Measurements from ENCODE around the gene SLC29A4. TPM values are rescaled to one million over a fixed set of nuclear protein-coding genes. Genes with fewer than 3 reads are reported as not detected.

Gene SLC29A4
- total RNA-seq, 1 experiment from 2014 or later = 24.5 TPM

DNA sequence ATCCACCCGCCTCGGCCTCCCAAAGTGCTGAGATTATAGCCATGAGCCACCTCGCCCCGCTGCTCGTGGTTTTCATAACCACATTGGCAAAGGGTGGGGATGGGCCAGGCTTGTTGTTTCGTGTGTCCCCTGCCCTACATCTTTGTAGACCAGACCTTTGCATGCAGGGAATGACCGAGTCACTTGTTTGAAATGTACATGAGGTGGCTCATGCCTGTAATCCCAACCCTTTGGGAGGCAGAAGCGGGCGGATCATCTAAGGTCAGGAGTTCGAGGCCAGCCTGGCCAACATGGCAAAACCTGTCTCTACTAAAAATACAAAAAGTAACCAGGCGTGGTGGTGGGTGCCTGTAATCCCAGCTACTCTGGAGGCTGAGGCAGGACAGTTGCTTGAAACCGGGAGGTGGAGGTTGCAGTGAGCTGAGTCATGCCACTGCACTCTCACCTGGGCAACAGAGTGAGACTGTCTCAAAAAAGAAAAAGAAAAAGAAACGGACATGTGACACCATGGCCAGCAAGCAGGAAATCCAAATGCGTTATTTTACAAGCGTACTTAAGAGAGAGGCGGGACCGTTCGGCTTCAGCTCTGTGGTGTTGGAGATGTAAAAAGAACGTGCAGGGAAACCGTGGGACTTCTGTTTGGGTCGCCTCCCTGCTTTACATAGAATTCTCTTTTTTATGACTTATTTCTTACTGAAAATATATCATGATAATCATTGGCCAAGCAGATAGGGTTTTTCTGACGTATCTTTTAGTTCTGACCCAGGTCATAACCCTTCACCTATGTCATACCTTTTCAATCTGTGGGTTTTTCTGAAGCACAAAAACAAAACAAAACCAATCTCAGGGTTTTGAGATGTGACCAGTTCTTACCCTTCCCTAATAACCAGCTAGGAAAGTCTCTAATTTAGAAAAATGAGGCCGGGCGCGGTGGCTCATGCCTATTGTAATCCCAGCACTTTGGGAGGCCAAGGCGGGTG lies 47.6 kb upstream of the SLC29A4 start:
- Histone ChIP-seq H3K36me3 (ENCODE audit: control insufficient read depth in 1 of 2, insufficient read depth in 2 of 2, low read length in 2 of 2) (peaks cover 5 to 7% of the 10 kb centered on the region in 2 experiments; a peak in 3 of 4 replicates), H3K27ac (ENCODE audit: low read depth, low read length) (no peak overlapping the region), H3K9ac (ENCODE audit: low read length) (0 out of 2 replicates have a peak overlapping the region, but pooled peaks have one; percentile 8), H3K79me2 (ENCODE audit: insufficient read depth, low read length) (no peaks in the 10 kb centered on the region), H2AFZ (ENCODE audit: low read depth, low read length, poor library complexity, severe bottlenecking) (no peak overlapping the region), H3K4me1 (ENCODE audit: control insufficient read depth in 1 of 2, insufficient read depth in 2 of 2, low read length in 2 of 2) (peaks cover 9 to 20% of the 10 kb centered on the region in 2 experiments), H3K9me3 (ENCODE audit: control insufficient read depth in 1 of 2, insufficient read depth in 1 of 2, low read depth in 1 of 2, low read length in 2 of 2) (no peaks in the 10 kb centered on the region), H3K27me3 (ENCODE audit: insufficient read depth, low read length) (no peaks in the 10 kb centered on the region), H4K20me1 (ENCODE audit: insufficient read depth) (no peaks in the 10 kb centered on the region), H3K4me3 (replicated peaks in 1 of 2; ENCODE audit: low read depth in 1 of 2, low read length in 2 of 2) (peak overlapping the region in 1 of 2 experiments; percentile 21; a peak in 1 of 4 replicates), H3K9me2 (ENCODE audit: insufficient read depth) (no peaks in the 10 kb centered on the region), H3K4me2 (ENCODE audit: low read length) (peak overlapping the region; percentile 57)
- intact Hi-C loops (cut with micrococcal nuclease) = no loop called here
- RAD21 ChIA-PET (ENCODE audit: low non-redundant PET in 1 of 2, low total read pairs in 2 of 2, uncharacterized antibody in 2 of 2, unreplicated experiment in 2 of 2) = no interaction called here
- peak; percentile 52 for ATAC-seq
- no TSS peak for BruUV-seq (replicated peaks)
- CTCF ChIA-PET = no interaction called here
- POLR2A ChIA-PET = no interaction called here
- no peak for DNase-seq (ENCODE audit: low read depth, low spot score)
- TF ChIP-seq, protein P1, sequence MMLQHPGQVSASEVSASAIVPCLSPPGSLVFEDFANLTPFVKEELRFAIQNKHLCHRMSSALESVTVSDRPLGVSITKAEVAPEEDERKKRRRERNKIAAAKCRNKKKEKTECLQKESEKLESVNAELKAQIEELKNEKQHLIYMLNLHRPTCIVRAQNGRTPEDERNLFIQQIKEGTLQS (IDR thresholded peaks at IDR 0.05) = no peak
- TF ChIP-seq, protein P2, sequence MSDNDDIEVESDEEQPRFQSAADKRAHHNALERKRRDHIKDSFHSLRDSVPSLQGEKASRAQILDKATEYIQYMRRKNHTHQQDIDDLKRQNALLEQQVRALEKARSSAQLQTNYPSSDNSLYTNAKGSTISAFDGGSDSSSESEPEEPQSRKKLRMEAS (IDR thresholded peaks at IDR 0.05) = 0 out of 2 replicates have a peak, but pooled peaks have one; percentile 2
- TF ChIP-seq JUND (IDR thresholded peaks at IDR 0.05) = no peak

DNA sequence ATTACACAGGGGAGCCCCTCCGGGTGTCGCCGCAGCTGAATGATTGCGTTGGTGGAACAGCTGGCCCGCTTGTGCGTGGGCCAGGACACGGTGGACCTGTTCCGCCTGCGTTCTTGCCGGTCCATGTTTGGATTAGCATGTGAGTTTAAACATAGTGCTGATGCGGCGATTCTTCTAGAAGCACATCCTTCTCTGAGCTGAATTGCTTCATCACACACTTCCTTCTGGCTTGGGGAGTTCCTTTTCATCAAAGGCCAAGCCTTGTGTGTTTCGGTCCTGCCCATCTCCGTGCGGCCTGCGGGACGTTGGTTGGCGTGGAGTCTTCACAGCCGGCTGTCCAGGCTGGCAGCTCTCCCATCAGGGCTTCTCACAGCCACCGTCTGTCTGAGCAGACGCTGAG lies 45.5 kb upstream of the SLC29A4 start:
- ChIA-PET POLR2A (no interaction called here), CTCF (no interaction called here), RAD21 (ENCODE audit: low non-redundant PET in 1 of 2, low total read pairs in 2 of 2, uncharacterized antibody in 2 of 2, unreplicated experiment in 2 of 2) (no interaction called here)
- no peak overlapping the region for H3K27ac ChIP-seq (ENCODE audit: low read depth, low read length)
- DNase-seq (ENCODE audit: low read depth, low spot score) (no peak), ATAC-seq (no peak)
- no peak overlapping the region for H3K4me2 ChIP-seq (ENCODE audit: low read length)
- H3K36me3 ChIP-seq (ENCODE audit: control insufficient read depth in 1 of 2, insufficient read depth in 2 of 2, low read length in 2 of 2) = no peaks in the 10 kb centered on the region
- intact Hi-C loops (cut with micrococcal nuclease) = no loop called here
- no peaks in the 10 kb centered on the region for H3K27me3 ChIP-seq (ENCODE audit: insufficient read depth, low read length)
- H3K9ac ChIP-seq (ENCODE audit: low read length) = no peak overlapping the region
- no peaks in the 10 kb centered on the region for H4K20me1 ChIP-seq (ENCODE audit: insufficient read depth)
- peaks cover 9 to 32% of the 10 kb centered on the region in 2 experiments for H3K4me1 ChIP-seq (ENCODE audit: control insufficient read depth in 1 of 2, insufficient read depth in 2 of 2, low read length in 2 of 2)
- BruUV-seq (replicated peaks) = no TSS peak
- H3K4me3 ChIP-seq (replicated peaks in 1 of 2; ENCODE audit: low read depth in 1 of 2, low read length in 2 of 2) = no peak overlapping the region
- H3K9me2 ChIP-seq (ENCODE audit: insufficient read depth) = no peaks in the 10 kb centered on the region
- no peaks in the 10 kb centered on the region for H3K79me2 ChIP-seq (ENCODE audit: insufficient read depth, low read length)
- no peak overlapping the region for H2AFZ ChIP-seq (ENCODE audit: low read depth, low read length, poor library complexity, severe bottlenecking)
- H3K9me3 ChIP-seq (ENCODE audit: control insufficient read depth in 1 of 2, insufficient read depth in 1 of 2, low read depth in 1 of 2, low read length in 2 of 2) = no peaks in the 10 kb centered on the region
- TF ChIP-seq, protein P3, sequence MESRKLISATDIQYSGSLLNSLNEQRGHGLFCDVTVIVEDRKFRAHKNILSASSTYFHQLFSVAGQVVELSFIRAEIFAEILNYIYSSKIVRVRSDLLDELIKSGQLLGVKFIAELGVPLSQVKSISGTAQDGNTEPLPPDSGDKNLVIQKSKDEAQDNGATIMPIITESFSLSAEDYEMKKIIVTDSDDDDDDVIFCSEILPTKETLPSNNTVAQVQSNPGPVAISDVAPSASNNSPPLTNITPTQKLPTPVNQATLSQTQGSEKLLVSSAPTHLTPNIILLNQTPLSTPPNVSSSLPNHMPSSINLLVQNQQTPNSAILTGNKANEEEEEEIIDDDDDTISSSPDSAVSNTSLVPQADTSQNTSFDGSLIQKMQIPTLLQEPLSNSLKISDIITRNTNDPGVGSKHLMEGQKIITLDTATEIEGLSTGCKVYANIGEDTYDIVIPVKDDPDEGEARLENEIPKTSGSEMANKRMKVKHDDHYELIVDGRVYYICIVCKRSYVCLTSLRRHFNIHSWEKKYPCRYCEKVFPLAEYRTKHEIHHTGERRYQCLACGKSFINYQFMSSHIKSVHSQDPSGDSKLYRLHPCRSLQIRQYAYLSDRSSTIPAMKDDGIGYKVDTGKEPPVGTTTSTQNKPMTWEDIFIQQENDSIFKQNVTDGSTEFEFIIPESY (IDR thresholded peaks at IDR 0.05; ENCODE audit: extremely low read depth, insufficient replicate concordance, low read length) = no peak
- TF ChIP-seq, protein P4, sequence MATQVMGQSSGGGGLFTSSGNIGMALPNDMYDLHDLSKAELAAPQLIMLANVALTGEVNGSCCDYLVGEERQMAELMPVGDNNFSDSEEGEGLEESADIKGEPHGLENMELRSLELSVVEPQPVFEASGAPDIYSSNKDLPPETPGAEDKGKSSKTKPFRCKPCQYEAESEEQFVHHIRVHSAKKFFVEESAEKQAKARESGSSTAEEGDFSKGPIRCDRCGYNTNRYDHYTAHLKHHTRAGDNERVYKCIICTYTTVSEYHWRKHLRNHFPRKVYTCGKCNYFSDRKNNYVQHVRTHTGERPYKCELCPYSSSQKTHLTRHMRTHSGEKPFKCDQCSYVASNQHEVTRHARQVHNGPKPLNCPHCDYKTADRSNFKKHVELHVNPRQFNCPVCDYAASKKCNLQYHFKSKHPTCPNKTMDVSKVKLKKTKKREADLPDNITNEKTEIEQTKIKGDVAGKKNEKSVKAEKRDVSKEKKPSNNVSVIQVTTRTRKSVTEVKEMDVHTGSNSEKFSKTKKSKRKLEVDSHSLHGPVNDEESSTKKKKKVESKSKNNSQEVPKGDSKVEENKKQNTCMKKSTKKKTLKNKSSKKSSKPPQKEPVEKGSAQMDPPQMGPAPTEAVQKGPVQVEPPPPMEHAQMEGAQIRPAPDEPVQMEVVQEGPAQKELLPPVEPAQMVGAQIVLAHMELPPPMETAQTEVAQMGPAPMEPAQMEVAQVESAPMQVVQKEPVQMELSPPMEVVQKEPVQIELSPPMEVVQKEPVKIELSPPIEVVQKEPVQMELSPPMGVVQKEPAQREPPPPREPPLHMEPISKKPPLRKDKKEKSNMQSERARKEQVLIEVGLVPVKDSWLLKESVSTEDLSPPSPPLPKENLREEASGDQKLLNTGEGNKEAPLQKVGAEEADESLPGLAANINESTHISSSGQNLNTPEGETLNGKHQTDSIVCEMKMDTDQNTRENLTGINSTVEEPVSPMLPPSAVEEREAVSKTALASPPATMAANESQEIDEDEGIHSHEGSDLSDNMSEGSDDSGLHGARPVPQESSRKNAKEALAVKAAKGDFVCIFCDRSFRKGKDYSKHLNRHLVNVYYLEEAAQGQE (IDR thresholded peaks at IDR 0.05; ENCODE audit: low read depth) = no peak
- TF ChIP-seq ELF1 (IDR thresholded peaks at IDR 0.05; ENCODE audit: borderline replicate concordance, low read depth) (no peak), RAD21 (IDR thresholded peaks at IDR 0.05; ENCODE audit: low read depth) (no peak), CBX3 (IDR thresholded peaks at IDR 0.05; ENCODE audit: low read depth) (no peak), SRF (IDR thresholded peaks at IDR 0.05; ENCODE audit: low read depth) (no peak), EZH2 (IDR thresholded peaks at IDR 0.05) (no peak), POLR2AphosphoS5 (IDR thresholded peaks at IDR 0.05; ENCODE audit: low read depth, low read length) (no peak), SP1 (IDR thresholded peaks at IDR 0.05; ENCODE audit: low read depth) (no peak), EGR1 (IDR thresholded peaks at IDR 0.05; ENCODE audit: low read depth) (no peak), CEBPB (IDR thresholded peaks at IDR 0.05; ENCODE audit: low read depth) (no peak), POLR2A (IDR thresholded peaks at IDR 0.05; ENCODE audit: borderline replicate concordance, extremely low read depth, insufficient read depth, insufficient read length) (no peak)
